UCSD-AML1 (cell line): ENCODE measurements around the gene L1CAM.

Source experiments
- DNase-seq: peaks from one replicate; lab custom pipeline; 2025; ENCODE audit not compliant: unreplicated experiment; lab: John Stamatoyannopoulos, UW

Gene L1CAM

GRCh38 chrX:153903991-153904957 lies 18.3 kb upstream of the L1CAM start, which contains the start of gene AVPR2:
Gene AVPR2 (plus strand): TSS chrX:153904673. CDS start chrX:153905146, 473 bp downstream.
- peak; percentile 65 for DNase-seq

- no peak for DNase-seq
These were observed 17.4 kb upstream of the L1CAM start for GRCh38 chrX:153903238-153903980.

- DNase-seq: no peak
These were observed 16.4 kb upstream of the L1CAM start for GRCh38 chrX:153902385-153902784.

- DNase-seq: no peak
These were observed 15.8 kb upstream of the L1CAM start for GRCh38 chrX:153901753-153902140.

- peak; percentile 46 for DNase-seq
These were observed 15.1 kb upstream of the L1CAM start for GRCh38 chrX:153900831-153901752.

GRCh38 chrX:153897899-153898298 lies 11.9 kb upstream of the L1CAM start:
- DNase-seq: no peak

GRCh38 chrX:153889123-153889522 lies 3.1 kb upstream of the L1CAM start:
- no peak for DNase-seq

- no peak for DNase-seq
These were observed 2.4 kb upstream of the L1CAM start for GRCh38 chrX:153888344-153888743.

- DNase-seq: no peak
These were observed 1.4 kb upstream of the L1CAM start for GRCh38 chrX:153887385-153887784.

- DNase-seq: no peak
These were observed 942 bp upstream of the L1CAM start for GRCh38 chrX:153886915-153887314.

- no peak for DNase-seq
These were observed 675 bp downstream of the L1CAM start for GRCh38 chrX:153885208-153885787.

- DNase-seq: no peak
These were observed 1.4 kb downstream of the L1CAM start for GRCh38 chrX:153884590-153884989.

- no peak for DNase-seq
These were observed 1.8 kb downstream of the L1CAM start for GRCh38 chrX:153884136-153884535.

GRCh38 chrX:153883163-153883843 lies 2.7 kb downstream of the L1CAM start:
- no peak for DNase-seq

GRCh38 chrX:153882557-153882956 lies 3.4 kb downstream of the L1CAM start:
- no peak for DNase-seq

- DNase-seq: no peak
These were observed 3.9 kb downstream of the L1CAM start for GRCh38 chrX:153882086-153882498.

GRCh38 chrX:153881281-153881680 lies 4.7 kb downstream of the L1CAM start:
- no peak for DNase-seq

- DNase-seq: no peak
These were observed 5.5 kb downstream of the L1CAM start for GRCh38 chrX:153880440-153880815.

- DNase-seq: no peak
These were observed 6.1 kb downstream of the L1CAM start for GRCh38 chrX:153879741-153880439.
